WTC11 (cell line): ENCODE data around the gene NTNG2. TPM values are rescaled to one million over a fixed set of nuclear protein-coding genes. Genes with fewer than 3 reads are reported as not detected.

Source experiments
- ATAC-seq: fragments of 200-7000 bp; cut with Tn5 transposase; 2 replicates; pipeline ENCODE4 v1.10.0; 2021; ENCODE audit warnings: mild to moderate bottlenecking, moderate library complexity
- CTCF ChIA-PET: fragments of 300-600 bp; sonication (Branson Sonifier 250); formaldehyde crosslinking; loops from one replicate; lab custom pipeline; 2021; ENCODE audit warnings: antibody characterized with exemption; lab: Charles Lee
- POLR2A ChIA-PET: fragments of 350-600 bp; sonication (Branson Sonifier 250); formaldehyde crosslinking; loops from one replicate; lab custom pipeline; 2021; ENCODE audit warnings: antibody characterized with exemption; lab: Charles Lee
- DNase-seq: peaks from one replicate; pipeline ENCODE4 v3.0.0; 2021; ENCODE audit warnings: low spot score
- H3K27ac Mint-ChIP-seq: 2 replicates; pipeline ENCODE4 v1.8.0; 2021; ENCODE audit warnings: mixed read lengths
- H3K27me3 Mint-ChIP-seq: 2 replicates; pipeline ENCODE4 v1.8.0; 2021; ENCODE audit warnings: low read depth, mild to moderate bottlenecking, moderate library complexity, mixed read lengths
- H3K36me3 Mint-ChIP-seq: 2 replicates; pipeline ENCODE4 v1.8.0; 2021; ENCODE audit warnings: mixed read lengths
- H3K4me1 Mint-ChIP-seq: 2 replicates; pipeline ENCODE4 v1.8.0; 2022; ENCODE audit warnings: mixed read lengths
- H3K4me3 Mint-ChIP-seq: 2 replicates; pipeline ENCODE4 v1.8.0; 2021; ENCODE audit warnings: mild to moderate bottlenecking, moderate library complexity, mixed read lengths
- H3K9me3 Mint-ChIP-seq: 2 replicates; pipeline ENCODE4 v1.8.0; 2021; ENCODE audit warnings: mixed read lengths
- CREB1 ChIP-seq: sonication (generic); formaldehyde crosslinking; IDR thresholded peaks from 2 replicates; pipeline ENCODE4 v1.8.0; 2023; ENCODE audit warnings: mild to moderate bottlenecking, missing genetic modification reagents
- E2F5 ChIP-seq: sonication (generic); formaldehyde crosslinking; IDR thresholded peaks from 2 replicates; pipeline ENCODE4 v1.8.1; 2022; ENCODE audit warnings: mild to moderate bottlenecking, moderate library complexity, missing genetic modification reagents
- ELF4 ChIP-seq: sonication (generic); formaldehyde crosslinking; IDR thresholded peaks from 2 replicates; pipeline ENCODE4 v1.8.1; 2022; ENCODE audit warnings: low read depth, mild to moderate bottlenecking, moderate library complexity, missing genetic modification reagents
- FOXK1 ChIP-seq: sonication (generic); formaldehyde crosslinking; IDR thresholded peaks from 2 replicates; pipeline ENCODE4 v1.8.0; 2022; ENCODE audit warnings: mild to moderate bottlenecking, moderate library complexity, missing genetic modification reagents
- FOXP1 ChIP-seq: sonication (generic); formaldehyde crosslinking; IDR thresholded peaks from 2 replicates; pipeline ENCODE4 v1.8.0; 2022; ENCODE audit warnings: missing genetic modification reagents, mild to moderate bottlenecking, moderate library complexity, borderline replicate concordance
- IRF2 ChIP-seq: sonication (generic); formaldehyde crosslinking; IDR thresholded peaks from 2 replicates; pipeline ENCODE4 v1.8.0; 2022; ENCODE audit warnings: low read depth, missing genetic modification reagents, borderline replicate concordance
- MYBL2 ChIP-seq: sonication (generic); formaldehyde crosslinking; IDR thresholded peaks from 2 replicates; pipeline ENCODE4 v1.8.1; 2023; ENCODE audit warnings: mild to moderate bottlenecking, moderate library complexity, missing genetic modification reagents
- RORB ChIP-seq: fragments of 250-450 bp; sonication (Bioruptor Pico); IDR thresholded peaks from 2 replicates; pipeline ENCODE4 v1.9.0; 2021; ENCODE audit warnings: mild to moderate bottlenecking
- SOX15 ChIP-seq: fragments of 250-450 bp; sonication (Bioruptor Pico); IDR thresholded peaks from 2 replicates; pipeline ENCODE4 v1.9.0; 2021; ENCODE audit warnings: mild to moderate bottlenecking
- SP1 ChIP-seq: sonication (generic); formaldehyde crosslinking; conservative IDR thresholded peaks from 2 replicates; pipeline ENCODE4 v1.8.1; 2022; ENCODE audit warnings: missing genetic modification reagents
- ZNF281 ChIP-seq: sonication (generic); formaldehyde crosslinking; IDR thresholded peaks from 2 replicates; pipeline ENCODE4 v1.8.0; 2023; ENCODE audit warnings: mild to moderate bottlenecking, missing genetic modification reagents
- ZNF416 ChIP-seq: fragments of 250-450 bp; sonication (Bioruptor Pico); IDR thresholded peaks from 2 replicates; pipeline ENCODE4 v1.9.0; 2021; ENCODE audit warnings: mild to moderate bottlenecking, inconsistent platforms
- ZNF425 ChIP-seq: fragments of 250-450 bp; sonication (Bioruptor Pico); conservative IDR thresholded peaks from 2 replicates; pipeline ENCODE4 v1.9.0; 2021; ENCODE audit warnings: mild to moderate bottlenecking
- ZNF671 ChIP-seq: fragments of 250-450 bp; sonication (Bioruptor Pico); IDR thresholded peaks from 2 replicates; pipeline ENCODE4 v1.8.0; 2021; ENCODE audit warnings: mild to moderate bottlenecking
- total RNA-seq: library from RNA; stranded (reverse); gene quantifications from 3 replicates; pipeline ENCODE4 v1.2.3, GENCODE V29; 2021
- TF ChIP-seq, protein P1 (sequence below): sonication (generic); formaldehyde crosslinking; IDR thresholded peaks from 2 replicates; pipeline ENCODE4 v1.8.0; 2023; ENCODE audit warnings: missing genetic modification reagents, mild to moderate bottlenecking, borderline replicate concordance
- TF ChIP-seq, protein P2 (sequence below): fragments of 250-450 bp; sonication (Bioruptor Pico); IDR thresholded peaks from 2 replicates; pipeline ENCODE4 v1.9.0; 2021; ENCODE audit warnings: mild to moderate bottlenecking

NTNG2 gene
- total RNA-seq, 1 experiment from 2014 or later: 3.1 TPM

- H3K4me1 Mint-ChIP-seq: peaks cover 21% of the 10 kb centered on the region
- TF ChIP-seq FOXP1 (CRISPR knock-in tag): no peak
- 0 out of 2 replicates have a peak, but pooled peaks have one; percentile 43 for TF ChIP-seq E2F5 (CRISPR knock-in tag)
- DNase-seq (no peak), ATAC-seq (peak; percentile 3)
- H3K27ac Mint-ChIP-seq: no peak overlapping the region
- no peaks in the 10 kb centered on the region for H3K9me3 Mint-ChIP-seq
- no peaks in the 10 kb centered on the region for H3K36me3 Mint-ChIP-seq
- POLR2A ChIA-PET: interaction anchor here (1.1 to 1.3 kb wide), 3 partner anchors 8 to 78 kb away, joined by 4 to 5 read pairs (median 5); no protein-coding TSS in a partner anchor
- peaks cover 69% of the 10 kb centered on the region for H3K27me3 Mint-ChIP-seq
- peak overlapping the region; percentile 79 for H3K4me3 Mint-ChIP-seq
- CTCF ChIA-PET: interaction anchor here (0.7 to 3.8 kb wide), 14 partner anchors 8 to 408 kb away, joined by 3 to 25 read pairs (median 4); no protein-coding TSS in a partner anchor
Observed at GRCh38 chr9:132162764-132163456, 1.1 kb downstream of the NTNG2 start.

DNA sequence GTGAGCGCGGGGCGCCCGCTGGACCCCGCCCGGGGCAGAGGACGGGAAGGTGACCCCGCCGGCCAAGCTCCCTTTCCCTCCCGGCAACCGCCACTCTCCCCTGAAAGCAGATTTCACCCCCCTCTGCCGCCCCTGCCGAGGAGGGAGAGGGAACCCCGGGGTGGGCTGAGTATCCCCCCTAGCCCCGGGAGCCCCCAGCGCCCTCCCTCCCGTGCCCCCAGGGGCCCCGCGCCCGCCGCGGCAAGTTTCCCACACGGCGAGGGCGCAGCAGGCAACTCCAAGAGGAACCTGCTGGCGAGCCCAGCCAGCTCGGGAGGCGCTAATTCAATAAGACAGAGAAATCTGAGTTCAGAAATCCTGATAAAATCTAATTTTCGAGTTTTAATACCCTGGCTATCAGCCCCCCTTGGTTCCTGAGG, 1.6 kb downstream of the NTNG2 start:
- DNase-seq: no peak
- Mint-ChIP-seq H3K36me3 (no peaks in the 10 kb centered on the region), H3K27me3 (peaks cover 69% of the 10 kb centered on the region), H3K4me1 (peaks cover 21% of the 10 kb centered on the region), H3K27ac (no peak overlapping the region), H3K4me3 (peak overlapping the region; percentile 63), H3K9me3 (no peaks in the 10 kb centered on the region)
- no peak for ATAC-seq
- CTCF ChIA-PET: interaction anchor here (0.7 to 3.8 kb wide), 14 partner anchors 9 to 408 kb away, joined by 3 to 25 read pairs (median 4); no protein-coding TSS in a partner anchor
- no peak for TF ChIP-seq FOXK1 (CRISPR knock-in tag)
- TF ChIP-seq ZNF416 (CRISPR knock-in tag): no peak
- TF ChIP-seq ELF4 (CRISPR knock-in tag): no peak
- TF ChIP-seq MYBL2 (CRISPR knock-in tag): no peak
- no peak for TF ChIP-seq RORB (CRISPR knock-in tag)
- TF ChIP-seq ZNF425 (CRISPR knock-in tag): no peak
- TF ChIP-seq IRF2 (CRISPR knock-in tag): no peak
- no peak for TF ChIP-seq ZNF281 (CRISPR knock-in tag)
- no peak for TF ChIP-seq CREB1
- TF ChIP-seq, protein P1, sequence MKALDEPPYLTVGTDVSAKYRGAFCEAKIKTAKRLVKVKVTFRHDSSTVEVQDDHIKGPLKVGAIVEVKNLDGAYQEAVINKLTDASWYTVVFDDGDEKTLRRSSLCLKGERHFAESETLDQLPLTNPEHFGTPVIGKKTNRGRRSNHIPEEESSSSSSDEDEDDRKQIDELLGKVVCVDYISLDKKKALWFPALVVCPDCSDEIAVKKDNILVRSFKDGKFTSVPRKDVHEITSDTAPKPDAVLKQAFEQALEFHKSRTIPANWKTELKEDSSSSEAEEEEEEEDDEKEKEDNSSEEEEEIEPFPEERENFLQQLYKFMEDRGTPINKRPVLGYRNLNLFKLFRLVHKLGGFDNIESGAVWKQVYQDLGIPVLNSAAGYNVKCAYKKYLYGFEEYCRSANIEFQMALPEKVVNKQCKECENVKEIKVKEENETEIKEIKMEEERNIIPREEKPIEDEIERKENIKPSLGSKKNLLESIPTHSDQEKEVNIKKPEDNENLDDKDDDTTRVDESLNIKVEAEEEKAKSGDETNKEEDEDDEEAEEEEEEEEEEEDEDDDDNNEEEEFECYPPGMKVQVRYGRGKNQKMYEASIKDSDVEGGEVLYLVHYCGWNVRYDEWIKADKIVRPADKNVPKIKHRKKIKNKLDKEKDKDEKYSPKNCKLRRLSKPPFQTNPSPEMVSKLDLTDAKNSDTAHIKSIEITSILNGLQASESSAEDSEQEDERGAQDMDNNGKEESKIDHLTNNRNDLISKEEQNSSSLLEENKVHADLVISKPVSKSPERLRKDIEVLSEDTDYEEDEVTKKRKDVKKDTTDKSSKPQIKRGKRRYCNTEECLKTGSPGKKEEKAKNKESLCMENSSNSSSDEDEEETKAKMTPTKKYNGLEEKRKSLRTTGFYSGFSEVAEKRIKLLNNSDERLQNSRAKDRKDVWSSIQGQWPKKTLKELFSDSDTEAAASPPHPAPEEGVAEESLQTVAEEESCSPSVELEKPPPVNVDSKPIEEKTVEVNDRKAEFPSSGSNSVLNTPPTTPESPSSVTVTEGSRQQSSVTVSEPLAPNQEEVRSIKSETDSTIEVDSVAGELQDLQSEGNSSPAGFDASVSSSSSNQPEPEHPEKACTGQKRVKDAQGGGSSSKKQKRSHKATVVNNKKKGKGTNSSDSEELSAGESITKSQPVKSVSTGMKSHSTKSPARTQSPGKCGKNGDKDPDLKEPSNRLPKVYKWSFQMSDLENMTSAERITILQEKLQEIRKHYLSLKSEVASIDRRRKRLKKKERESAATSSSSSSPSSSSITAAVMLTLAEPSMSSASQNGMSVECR: no peak
- TF ChIP-seq, protein P2, sequence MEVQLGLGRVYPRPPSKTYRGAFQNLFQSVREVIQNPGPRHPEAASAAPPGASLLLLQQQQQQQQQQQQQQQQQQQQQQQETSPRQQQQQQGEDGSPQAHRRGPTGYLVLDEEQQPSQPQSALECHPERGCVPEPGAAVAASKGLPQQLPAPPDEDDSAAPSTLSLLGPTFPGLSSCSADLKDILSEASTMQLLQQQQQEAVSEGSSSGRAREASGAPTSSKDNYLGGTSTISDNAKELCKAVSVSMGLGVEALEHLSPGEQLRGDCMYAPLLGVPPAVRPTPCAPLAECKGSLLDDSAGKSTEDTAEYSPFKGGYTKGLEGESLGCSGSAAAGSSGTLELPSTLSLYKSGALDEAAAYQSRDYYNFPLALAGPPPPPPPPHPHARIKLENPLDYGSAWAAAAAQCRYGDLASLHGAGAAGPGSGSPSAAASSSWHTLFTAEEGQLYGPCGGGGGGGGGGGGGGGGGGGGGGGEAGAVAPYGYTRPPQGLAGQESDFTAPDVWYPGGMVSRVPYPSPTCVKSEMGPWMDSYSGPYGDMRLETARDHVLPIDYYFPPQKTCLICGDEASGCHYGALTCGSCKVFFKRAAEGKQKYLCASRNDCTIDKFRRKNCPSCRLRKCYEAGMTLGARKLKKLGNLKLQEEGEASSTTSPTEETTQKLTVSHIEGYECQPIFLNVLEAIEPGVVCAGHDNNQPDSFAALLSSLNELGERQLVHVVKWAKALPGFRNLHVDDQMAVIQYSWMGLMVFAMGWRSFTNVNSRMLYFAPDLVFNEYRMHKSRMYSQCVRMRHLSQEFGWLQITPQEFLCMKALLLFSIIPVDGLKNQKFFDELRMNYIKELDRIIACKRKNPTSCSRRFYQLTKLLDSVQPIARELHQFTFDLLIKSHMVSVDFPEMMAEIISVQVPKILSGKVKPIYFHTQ: no peak
- TF ChIP-seq SOX15: no peak
- no peak for TF ChIP-seq SP1 (CRISPR knock-in tag)
- no peak for TF ChIP-seq ZNF671 (CRISPR knock-in tag)
- POLR2A ChIA-PET: interaction anchor here (1.2 to 1.3 kb wide), 2 partner anchors 9 to 78 kb away, joined by 5 read pairs; no protein-coding TSS in a partner anchor
